ENCODE data around the gene PRDM10.

DNA sequence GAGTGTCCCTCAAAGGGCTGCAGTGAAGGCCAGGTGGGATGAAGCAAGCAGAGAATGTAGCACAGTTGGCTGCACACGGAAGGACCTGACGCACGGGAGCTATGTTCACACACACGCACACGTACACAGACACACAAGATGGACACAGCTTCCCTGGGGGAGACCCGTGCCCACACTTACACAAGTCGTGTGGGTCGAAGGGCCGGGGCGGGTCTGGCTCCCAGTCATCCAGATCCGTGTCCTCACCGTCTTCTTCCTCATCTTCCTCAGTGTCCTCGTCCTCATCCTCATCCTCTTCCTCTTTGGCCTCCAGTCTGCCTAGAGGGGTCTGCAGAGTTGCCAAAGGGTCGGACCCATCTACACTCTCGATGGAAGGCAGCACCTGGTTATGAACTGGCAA is 55.7 kb downstream of the PRDM10 start:
- TF ChIP-seq, protein P1, sequence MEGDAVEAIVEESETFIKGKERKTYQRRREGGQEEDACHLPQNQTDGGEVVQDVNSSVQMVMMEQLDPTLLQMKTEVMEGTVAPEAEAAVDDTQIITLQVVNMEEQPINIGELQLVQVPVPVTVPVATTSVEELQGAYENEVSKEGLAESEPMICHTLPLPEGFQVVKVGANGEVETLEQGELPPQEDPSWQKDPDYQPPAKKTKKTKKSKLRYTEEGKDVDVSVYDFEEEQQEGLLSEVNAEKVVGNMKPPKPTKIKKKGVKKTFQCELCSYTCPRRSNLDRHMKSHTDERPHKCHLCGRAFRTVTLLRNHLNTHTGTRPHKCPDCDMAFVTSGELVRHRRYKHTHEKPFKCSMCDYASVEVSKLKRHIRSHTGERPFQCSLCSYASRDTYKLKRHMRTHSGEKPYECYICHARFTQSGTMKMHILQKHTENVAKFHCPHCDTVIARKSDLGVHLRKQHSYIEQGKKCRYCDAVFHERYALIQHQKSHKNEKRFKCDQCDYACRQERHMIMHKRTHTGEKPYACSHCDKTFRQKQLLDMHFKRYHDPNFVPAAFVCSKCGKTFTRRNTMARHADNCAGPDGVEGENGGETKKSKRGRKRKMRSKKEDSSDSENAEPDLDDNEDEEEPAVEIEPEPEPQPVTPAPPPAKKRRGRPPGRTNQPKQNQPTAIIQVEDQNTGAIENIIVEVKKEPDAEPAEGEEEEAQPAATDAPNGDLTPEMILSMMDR (IDR thresholded peaks at IDR 0.05; ENCODE audit: low read length) = no peak
- no peak for TF ChIP-seq EZH2 (IDR thresholded peaks at IDR 0.05; ENCODE audit: borderline replicate concordance, low read length)

All from OCI-LY1 (cell line).